DMS153 (cell line): ENCODE measurements around the gene RNF8.
A peak's percentile ranks its signal among the peaks of the same experiment; 100 is the strongest.
"Not testable (repeated sequence)": the region's sequence is repeated elsewhere in the genome, so short reads cannot be mapped to it uniquely, and the experiment has no call there.

Source experiments
- DNase-seq: peaks from one replicate; lab custom pipeline; 2025; lab: John Stamatoyannopoulos, UW

RNF8 gene

GRCh38 chr6:37399795-37400490 lies 46.2 kb downstream of the RNF8 start:
- no peak for DNase-seq

GRCh38 chr6:37401658-37402057 lies 47.9 kb downstream of the RNF8 start:
- DNase-seq: not testable (repeated sequence)

DNA sequence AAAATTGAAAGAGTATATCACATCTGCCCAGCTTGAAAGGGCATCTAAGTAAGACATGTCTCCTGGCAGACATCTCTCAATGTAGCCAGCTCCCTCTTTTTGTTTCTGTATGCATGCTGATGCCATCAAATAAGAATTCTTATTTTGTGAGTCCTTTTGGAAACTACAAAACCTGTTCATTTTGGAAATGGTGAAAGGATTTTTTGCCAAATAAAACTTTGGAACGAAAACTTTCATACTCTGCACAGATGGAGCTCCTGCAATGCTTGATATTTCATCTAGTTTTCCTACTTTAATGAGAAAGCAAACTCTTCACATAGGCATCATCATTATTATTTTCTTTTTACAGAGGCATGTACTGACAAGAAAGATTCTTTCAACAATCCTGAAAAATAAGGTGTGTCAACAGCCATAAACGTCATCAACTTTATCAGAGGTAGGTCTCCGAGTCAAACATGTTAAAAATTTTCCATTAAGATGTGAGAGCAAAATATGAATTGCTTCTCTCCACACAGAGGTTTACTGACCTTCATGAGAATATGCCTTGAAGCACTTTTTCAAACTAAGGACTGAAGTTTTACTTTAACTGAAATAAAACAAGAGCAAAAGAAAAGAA lies 53.1 kb downstream of the RNF8 start:
- DNase-seq: no peak

GRCh38 chr6:37407948-37408347 lies 54.2 kb downstream of the RNF8 start:
- no peak for DNase-seq

- DNase-seq: no peak
These were observed 55.7 kb downstream of the RNF8 start for GRCh38 chr6:37409501-37409900.

DNA sequence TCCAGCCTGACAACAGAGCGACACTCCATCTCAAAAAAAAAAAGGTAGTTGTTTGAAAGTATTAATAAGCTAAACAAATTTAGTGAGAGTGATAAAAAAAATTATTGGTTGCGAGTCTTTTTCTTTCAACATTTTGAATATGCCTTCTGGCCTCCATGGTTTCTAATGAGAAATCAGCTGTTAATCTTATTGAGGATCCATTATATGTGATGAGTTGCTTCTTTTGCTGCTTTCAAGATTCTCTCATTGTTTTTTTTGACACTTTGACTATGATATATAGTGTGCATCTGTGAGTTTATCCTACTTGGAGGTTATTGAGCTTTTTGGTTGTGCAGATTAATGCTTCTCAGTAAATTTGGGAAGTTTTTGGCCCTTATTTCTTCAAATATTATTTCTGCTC lies 63.6 kb downstream of the RNF8 start:
- DNase-seq: no peak

DNA sequence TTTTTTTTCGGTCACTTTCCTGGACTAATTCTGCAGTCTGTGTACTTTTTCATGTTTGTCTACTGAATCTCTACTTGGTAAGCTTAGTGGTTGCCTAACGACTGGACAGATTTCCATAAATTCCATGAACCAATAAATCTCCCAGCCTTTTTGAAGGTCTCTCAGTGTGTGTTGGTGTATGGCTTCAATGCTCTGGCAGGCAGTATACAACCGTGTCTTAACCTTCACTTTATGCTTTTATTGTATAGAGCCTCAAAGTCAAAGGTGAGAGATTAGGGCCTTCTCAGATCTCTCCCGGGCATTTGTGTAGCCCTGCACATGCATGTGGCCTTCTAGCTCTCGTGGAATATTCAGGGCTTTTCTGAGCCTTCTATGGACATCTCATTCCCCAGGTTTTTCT lies 64.9 kb downstream of the RNF8 start:
- no peak for DNase-seq

DNA sequence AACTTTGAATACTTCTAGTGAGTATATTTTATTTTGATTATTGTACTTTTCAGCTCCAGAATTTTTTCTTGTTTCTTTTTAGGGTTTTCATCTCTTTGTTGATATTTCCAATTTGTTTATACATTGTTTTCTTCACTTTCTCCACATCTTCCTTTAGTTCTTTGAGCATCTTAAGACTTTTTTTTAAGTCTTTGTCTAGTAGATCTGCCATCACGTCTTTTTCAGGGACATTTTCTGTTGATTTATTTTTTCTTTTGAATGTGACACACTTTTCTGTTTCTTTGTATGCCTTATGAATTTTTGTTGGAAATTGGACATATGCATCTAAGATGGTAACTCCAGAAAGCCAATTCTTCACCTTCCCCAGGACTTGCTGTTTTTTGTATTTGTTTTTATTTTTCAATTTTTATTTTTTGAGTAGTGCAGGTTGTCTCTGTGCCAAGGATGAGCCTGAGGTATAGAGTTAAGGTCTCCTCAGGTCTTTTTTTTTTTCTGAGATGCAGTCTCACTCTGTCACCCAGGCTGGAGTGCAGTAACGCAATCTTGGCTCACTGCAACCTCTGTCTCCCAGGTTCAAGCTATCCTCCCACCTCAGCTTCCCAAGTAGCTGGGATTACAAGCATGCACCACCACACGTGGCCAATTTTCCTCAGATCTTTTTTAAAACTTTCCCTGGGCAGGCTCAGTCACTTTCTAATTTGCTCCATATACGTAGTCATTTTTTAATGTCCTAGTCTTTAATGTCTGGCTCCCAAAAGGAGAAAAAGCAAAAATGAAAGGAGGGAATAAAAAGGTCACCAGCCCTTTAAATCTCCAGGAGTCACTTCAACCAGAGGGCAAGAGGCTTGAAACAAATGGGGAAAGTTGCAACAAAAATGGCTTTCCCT lies 72.5 kb downstream of the RNF8 start:
- DNase-seq: no peak

DNA sequence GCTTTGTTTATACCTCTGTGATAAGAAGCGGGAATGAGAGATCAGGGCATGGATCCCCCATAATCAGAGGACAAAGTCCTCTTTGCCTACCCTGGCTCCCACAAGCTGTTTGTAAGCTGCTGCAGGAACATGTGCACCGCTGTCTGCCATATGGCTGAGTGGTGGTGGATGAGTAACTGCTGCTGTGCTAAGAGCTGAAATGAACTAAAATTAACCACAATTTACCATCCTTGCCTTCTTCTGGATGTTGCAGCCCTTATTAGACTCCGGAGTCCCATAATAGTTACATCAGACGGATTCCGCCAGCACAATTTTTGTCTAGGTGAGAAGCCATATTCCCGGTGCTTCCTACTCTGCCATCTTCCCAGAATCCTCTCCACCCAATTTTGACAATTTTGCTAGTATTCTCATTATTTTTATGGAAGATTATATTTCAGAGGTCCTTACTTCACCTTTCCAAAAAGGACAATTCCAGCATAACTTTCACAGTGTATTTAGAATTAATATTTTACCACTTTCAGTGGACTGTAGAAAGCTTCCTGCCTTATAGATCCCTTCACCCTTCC lies 73.2 kb downstream of the RNF8 start:
- DNase-seq: no peak

- no peak for DNase-seq
These were observed 75.6 kb downstream of the RNF8 start for GRCh38 chr6:37429352-37429750.

GRCh38 chr6:37432590-37432915 lies 78.8 kb downstream of the RNF8 start:
- no peak for DNase-seq

DNA sequence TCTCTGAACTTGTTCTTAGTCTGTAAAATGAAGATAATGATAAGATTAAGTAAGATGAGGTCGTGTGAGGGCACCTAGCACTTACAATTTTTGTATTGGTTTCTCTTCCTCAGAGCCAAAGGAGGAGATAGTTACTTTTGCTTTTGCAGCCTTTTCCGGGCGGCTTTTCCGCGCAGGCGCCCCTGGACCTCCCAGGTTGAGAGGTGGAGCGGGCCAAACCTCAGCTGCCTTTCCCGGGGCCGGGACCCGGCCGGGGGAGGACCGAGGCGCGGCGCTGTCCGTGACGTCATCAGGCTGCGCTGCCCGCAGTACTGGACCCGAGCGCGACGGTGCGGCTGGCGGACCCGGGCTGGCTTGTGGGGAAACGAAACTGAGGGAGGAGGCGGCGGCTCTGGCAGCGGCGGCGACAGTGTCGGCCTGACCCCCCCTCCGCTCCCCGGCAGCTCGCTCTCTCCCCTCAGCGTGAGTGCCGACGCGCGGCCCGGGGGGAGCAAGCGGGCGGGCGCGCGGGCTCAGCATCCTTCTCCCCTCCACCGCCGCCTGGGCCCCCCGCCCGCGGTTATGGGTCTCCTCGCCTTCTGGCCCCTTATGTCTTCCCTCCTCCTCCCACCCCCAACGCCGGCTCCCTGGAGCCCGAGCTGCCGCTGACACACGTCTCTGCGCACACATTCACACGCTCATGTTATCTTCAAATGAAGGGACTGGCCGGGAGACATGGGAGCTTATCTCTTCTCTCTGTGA lies 79.3 kb downstream of the RNF8 start, which contains the start of gene CMTR1:
Gene CMTR1, plus strand, starts transcription at position 306 of the 741 bp plus-strand sequence. CDS start 2,409 bp downstream, outside the sequence.
- DNase-seq: peak; percentile 58

DNA sequence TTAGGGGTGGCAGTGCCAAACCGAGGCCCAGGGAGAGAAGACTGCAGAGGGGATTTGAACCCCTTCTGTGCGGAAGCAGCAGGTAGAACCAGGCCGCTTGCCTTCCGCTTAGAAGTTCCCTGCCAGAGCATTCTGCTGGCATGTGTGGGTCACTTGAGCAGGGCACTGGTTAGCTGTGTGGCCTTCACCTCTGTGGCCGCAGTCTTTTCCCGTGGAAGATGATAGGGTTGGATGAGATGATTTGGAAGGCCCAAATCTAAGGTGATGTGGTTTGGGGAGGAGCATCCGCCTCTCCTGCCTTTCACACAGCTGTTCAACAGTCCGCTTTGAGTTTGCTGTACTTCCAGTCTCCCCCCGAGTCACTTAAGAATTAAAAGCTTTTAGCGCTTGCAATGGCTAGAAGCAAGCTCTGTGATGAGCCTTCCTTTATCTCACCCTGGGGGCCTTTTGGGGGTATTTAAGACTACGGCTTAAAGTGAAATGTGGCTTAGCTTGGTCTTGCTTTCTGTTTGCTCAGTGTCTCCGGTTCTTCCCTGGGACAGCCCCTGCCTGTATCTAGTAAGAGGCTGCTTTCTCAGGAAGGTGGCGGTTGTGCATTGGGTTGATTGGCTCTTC lies 80.0 kb downstream of the RNF8 start:
- DNase-seq: no peak

DNA sequence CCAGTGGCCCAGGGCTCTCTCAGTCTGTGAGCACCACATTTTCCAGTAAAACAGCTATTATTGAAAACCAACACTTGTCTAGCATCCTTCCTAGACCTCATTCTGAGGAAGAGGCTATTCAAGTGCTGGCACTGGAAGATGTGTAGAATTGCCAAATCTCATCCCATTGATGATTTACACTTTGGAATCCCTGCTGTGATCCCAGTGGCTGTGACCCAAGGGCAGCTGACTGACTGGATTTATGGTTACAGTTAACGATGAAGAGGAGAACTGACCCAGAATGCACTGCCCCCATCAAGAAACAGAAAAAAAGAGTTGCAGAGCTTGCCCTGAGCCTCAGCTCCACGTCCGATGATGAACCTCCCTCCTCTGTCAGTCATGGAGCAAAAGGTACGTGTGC lies 81.6 kb downstream of the RNF8 start:
- no peak for DNase-seq

DNA sequence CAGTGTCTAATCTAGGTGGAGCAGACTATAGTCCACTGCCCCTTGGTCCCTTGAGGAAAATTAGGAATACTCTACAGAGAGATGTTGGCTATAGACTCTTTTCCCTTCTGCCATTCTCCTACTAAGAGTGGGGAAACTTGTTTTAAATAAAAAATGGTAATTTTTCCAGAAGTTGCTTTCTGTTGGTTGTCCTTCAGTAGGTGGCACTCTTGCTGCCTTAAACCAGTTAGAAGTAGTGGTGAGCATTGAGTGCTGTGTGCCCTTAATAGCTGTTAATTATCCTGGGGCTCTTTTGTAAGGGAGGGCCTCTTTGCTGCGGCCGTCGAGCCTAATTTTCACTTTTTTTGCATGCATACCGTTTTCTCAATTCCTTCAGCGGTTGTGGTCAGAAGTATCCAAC lies 82.0 kb downstream of the RNF8 start:
- DNase-seq: no peak

DNA sequence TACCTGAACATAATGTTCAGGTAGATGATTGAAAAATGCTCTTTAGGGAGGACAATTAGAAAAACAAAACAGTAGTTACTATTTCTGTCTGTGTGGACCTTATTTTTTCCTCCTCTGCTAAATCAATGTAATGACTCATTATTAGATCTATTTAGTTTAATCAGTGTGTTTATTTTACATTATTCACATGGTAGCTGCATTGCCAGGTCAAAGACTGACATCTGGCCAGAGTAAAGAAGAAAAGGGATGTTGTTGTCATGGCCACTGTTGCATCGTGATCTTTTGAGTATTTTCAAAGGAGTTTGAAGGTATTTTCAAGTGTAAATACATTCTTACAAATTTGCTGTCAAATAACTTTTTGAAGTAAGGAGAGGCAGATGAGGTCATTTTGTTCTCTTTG lies 85.1 kb downstream of the RNF8 start:
- no peak for DNase-seq

GRCh38 chr6:37441651-37442050 lies 87.9 kb downstream of the RNF8 start:
- no peak for DNase-seq

DNA sequence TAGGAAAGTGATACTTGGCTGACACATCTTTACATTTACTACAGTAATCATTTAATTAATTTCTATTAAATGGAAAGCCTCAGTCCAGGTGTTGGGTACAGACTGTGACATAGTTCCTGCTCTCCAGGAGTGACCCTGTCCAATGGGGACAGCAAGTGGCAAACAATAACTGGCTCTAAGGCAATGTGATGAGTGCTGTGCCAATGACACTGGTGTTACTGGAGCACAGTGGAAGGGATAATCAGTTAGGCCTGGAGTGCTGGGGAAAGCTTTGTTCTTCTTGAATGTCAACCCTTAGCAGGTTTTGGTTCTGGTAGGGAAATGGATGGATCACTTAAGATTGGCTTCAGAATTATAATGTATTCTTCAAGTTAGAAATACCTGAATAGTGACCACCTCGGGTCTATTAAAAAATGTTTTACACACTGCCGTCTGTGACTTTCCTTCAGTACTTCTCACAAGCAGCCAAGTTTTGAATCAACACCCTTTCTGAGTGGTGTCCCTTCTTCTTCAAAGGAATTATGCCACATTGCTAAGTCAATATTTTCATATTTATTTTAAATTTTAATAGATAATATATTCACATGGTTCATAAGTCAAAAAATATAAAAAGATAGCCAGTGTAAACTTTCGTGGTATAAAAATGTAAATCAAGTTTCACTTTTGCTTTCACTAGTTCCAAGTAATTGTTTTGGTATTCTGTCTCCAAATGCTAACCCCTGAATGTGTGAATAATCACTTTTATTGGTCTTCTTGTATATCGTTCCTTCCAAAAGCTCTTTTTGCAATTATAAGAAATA lies 88.8 kb downstream of the RNF8 start:
- DNase-seq: no peak

GRCh38 chr6:37443216-37443542 lies 89.4 kb downstream of the RNF8 start:
- not testable (repeated sequence) for DNase-seq
